ENCODE measurements around the gene PAPPA.
A peak's percentile ranks its signal among the peaks of the same experiment; 100 is the strongest.

The PAPPA gene

DNA sequence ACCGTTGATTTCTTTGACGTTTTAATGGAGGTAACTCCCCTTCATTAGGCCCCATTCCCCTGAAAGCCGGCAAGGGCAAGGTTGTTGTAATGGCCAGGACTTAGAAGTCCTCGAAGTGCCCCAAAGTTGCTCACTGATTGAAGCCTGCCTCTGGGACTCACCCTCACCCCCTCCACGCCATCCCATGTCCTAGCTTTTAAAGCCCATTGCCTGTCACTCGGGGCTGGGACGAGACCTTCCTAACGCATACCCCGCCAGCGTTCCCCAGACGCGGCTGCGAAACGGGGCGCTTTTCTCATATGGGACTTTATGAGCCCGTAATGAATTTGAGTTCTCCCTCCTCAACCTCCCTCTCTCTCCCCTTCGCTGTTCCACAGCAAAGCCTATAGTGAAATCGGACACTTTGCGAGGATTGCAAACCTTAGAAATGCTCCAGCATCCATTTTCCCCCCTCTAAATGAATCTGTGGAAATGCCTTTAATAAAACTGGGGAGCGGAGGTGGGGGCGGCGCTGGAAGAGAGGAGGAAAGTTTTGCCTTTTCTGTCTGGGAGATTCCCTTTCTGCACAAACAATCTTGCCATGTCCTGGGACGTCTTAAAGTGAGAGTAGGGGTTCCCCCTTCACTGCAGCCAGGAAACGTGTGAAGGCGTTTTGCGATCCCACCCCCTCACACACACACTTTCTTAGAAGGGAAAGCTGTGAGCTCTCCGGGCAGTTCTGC is 1.5 kb downstream of the PAPPA start:
- peak; percentile 76 for DNase-seq (ENCODE audit: low read depth)
- TF ChIP-seq, protein P1, sequence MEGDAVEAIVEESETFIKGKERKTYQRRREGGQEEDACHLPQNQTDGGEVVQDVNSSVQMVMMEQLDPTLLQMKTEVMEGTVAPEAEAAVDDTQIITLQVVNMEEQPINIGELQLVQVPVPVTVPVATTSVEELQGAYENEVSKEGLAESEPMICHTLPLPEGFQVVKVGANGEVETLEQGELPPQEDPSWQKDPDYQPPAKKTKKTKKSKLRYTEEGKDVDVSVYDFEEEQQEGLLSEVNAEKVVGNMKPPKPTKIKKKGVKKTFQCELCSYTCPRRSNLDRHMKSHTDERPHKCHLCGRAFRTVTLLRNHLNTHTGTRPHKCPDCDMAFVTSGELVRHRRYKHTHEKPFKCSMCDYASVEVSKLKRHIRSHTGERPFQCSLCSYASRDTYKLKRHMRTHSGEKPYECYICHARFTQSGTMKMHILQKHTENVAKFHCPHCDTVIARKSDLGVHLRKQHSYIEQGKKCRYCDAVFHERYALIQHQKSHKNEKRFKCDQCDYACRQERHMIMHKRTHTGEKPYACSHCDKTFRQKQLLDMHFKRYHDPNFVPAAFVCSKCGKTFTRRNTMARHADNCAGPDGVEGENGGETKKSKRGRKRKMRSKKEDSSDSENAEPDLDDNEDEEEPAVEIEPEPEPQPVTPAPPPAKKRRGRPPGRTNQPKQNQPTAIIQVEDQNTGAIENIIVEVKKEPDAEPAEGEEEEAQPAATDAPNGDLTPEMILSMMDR (conservative IDR thresholded peaks at IDR 0.05; ENCODE audit: control insufficient read depth, insufficient read depth, low read depth, low read length) = no peak
- peak overlapping the region; percentile 81 for H3K4me3 ChIP-seq (ENCODE audit: control insufficient read depth, low read depth, low read length)

DNA sequence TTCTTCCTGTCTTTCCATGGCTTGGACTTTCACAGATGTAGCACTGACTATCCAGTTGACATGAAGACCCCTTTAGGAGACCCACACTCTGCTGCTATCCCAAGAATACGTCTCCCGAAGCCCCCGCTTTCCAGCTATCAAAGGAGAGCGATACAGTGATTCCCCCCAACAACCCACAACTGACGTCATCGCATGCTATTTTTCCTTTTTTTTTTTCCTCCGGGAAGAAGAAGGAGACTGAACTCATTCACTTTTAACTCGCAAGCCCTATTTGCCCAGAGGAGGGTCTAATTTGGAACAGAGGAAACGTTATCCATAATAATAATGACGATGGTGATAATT is 2.1 kb downstream of the PAPPA start:
- DNase-seq (ENCODE audit: low read depth) = peak; percentile 71
- peak overlapping the region; percentile 81 for H3K4me3 ChIP-seq (ENCODE audit: control insufficient read depth, low read depth, low read length)
- TF ChIP-seq, protein P1 (conservative IDR thresholded peaks at IDR 0.05; ENCODE audit: control insufficient read depth, insufficient read depth, low read depth, low read length) = no peak

DNA sequence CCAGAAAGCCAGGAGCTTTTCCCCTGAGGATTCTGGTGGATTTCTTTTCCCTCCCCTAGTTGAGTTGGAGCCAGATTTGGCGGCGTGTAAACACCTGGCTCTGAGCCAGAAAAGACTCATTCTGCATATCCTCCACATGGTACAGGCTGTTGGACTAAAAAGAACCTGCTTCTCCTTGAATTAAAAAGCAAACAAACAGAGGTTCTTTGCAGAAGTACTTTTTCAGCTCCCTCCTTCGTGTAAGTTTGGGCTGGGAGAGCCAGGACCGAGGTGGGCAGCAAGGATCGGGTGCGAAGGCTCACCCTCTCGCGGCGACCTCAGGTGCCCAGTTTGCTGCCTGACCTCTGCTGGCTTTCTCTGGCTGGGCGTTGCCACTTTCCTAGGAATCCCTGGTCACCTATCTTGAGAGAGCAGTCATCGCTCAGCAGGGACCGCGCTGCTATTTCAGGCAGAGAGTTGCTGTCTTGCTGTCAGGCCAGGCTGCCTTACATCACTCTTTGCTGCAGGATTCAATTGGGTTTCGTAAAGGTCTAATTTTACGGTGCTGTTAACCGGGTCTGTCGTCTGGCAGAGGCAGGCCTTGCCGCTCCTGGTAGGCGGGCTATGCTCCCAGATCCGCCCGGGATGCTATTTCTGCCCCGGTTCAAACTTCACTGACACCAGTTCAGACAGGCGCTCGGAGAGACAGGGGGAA is 3.2 kb downstream of the PAPPA start:
- TF ChIP-seq, protein P1 (conservative IDR thresholded peaks at IDR 0.05; ENCODE audit: control insufficient read depth, insufficient read depth, low read depth, low read length) = no peak
- peak; percentile 93 for DNase-seq (ENCODE audit: low read depth)
- H3K4me3 ChIP-seq (ENCODE audit: control insufficient read depth, low read depth, low read length) = peak overlapping the region; percentile 81

DNA sequence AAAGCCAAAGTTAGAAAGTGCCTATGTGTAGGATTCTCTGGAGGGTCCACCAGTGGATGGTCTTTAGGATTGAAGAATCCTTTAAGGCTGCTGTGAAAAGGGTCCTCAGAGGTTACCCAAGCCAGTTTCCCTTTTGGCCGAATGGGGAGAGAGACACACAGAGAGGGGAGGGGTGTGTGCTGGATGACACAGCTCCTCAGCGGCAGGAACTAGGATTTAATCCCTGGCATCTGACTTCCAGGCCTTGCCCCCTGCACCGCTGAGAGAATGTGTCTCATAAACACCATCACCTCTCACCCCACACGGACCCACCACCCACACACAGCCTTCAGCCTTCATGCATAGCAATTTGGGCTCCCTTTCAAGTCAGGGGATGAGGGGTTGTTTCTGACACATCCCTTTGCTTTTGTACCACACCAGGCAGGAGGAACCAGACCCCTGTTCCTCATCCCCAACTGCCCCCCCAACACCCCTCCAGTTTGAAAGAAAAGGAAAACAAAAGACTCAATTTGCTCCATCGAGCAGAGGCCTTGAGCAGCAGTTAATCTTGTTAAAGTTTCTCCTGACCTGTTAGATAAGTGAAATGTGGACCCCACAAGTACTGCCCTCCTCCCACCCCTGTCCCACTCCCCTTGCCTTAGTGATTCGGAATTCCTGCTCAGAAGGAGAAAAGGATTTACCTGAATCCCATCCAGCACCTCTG is 4.0 kb downstream of the PAPPA start:
- TF ChIP-seq, protein P1 (conservative IDR thresholded peaks at IDR 0.05; ENCODE audit: control insufficient read depth, insufficient read depth, low read depth, low read length) = no peak
- no peak overlapping the region for H3K4me3 ChIP-seq (ENCODE audit: control insufficient read depth, low read depth, low read length)
- DNase-seq (ENCODE audit: low read depth) = peak; percentile 72

DNA sequence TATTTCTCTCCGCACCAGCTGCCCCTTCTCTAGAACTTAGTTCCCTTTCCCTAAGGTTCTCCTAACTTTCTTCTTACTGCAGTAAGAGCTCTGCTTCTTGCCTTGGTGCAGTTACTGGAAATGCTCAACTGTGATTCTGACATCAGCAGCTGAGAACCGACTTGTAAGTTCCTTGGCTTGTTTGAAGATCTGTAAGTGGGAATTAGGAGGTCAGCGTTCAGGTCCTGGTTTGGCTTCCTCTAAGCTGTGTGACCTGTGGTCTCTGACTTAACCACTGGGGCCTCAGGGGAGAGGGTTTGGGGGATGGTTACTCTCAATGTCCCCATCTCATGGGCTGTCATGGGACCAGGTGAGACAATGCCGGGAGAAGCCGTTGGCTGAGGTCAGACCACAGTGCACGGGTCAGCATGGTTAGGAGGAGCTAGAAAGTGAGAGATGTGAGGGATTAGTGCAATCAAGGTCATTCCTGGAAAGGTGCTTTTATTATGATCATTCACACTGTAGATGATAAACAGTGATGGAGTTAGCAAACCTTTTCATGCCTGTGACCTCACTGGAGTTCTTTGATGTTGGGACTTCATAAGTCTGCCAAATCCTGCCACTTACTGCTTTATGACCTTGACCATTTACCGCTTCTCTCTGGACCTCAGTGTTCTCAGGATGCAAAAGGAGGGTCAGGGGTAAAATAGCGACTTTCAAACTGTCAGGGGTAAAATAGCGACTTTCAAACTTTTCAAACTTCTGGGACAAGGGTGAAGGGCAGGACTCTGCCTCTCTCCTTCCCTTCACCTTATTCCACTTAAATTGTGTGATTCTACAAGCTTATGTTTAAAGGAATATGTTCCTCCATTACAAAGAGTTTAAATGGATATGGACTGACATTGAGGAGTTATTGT is 7.3 kb downstream of the PAPPA start:
- TF ChIP-seq, protein P1 (conservative IDR thresholded peaks at IDR 0.05; ENCODE audit: control insufficient read depth, insufficient read depth, low read depth, low read length) = no peak
- DNase-seq (ENCODE audit: low read depth) = peak; percentile 33
- no peak overlapping the region for H3K4me3 ChIP-seq (ENCODE audit: control insufficient read depth, low read depth, low read length)

DNA sequence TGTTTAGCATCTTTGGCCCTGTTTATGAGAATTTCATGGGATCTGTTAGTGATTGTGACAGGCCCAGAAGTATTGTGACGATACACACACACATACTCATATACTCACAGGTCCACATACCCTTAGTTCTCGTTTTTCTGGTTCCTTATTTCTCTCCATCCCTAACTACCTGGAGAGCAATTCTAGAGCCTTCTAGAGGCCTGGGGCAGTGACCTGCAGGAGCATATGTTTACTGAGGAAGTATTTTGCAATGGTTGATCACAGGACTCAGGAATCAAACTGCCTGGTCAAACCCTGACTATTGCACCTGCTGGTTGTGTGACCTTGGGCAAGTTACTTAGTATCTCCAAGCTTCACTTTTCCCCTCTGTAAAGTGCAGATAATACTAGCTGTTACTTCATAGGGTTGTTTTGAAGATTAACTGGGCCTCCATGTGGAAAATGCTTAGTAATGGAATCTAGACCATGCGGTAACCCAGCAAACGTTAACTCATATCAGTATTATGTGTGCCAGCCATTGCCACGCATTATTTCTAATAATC is 8.7 kb downstream of the PAPPA start:
- DNase-seq (ENCODE audit: low read depth) = no peak
- TF ChIP-seq, protein P1 (conservative IDR thresholded peaks at IDR 0.05; ENCODE audit: control insufficient read depth, insufficient read depth, low read depth, low read length) = no peak
- no peak overlapping the region for H3K4me3 ChIP-seq (ENCODE audit: control insufficient read depth, low read depth, low read length)

All from fibroblast of mammary gland (primary cell).